Measurements from ENCODE around the gene TOE1.

The TOE1 gene

GRCh38 chr1:45325851-45326506 lies 14.0 kb upstream of the TOE1 start:
- no peak for FAIRE-seq
- no peak for TF ChIP-seq TAF1 (IDR thresholded peaks at IDR 0.05; ENCODE audit: low read depth, low read length)
- no peak for TF ChIP-seq POU2F2 (IDR thresholded peaks at IDR 0.05; ENCODE audit: low read depth, low read length)
- no peak for TF ChIP-seq POLR2AphosphoS5 (IDR thresholded peaks at IDR 0.05; ENCODE audit: low read depth, low read length)
- TF ChIP-seq SPI1 (IDR thresholded peaks at IDR 0.05; ENCODE audit: low read depth, low read length): no peak
- TF ChIP-seq PAX5 (IDR thresholded peaks at IDR 0.05; ENCODE audit: insufficient read depth, low read length, severe bottlenecking): no peak
- TF ChIP-seq POLR2A (IDR thresholded peaks at IDR 0.05; ENCODE audit: low read depth, low read length): no peak
- DNase-seq (ENCODE audit: insufficient read length, low spot score): no peak

- peak; percentile 80; the same call in 1 of the 2 replicates for TF ChIP-seq TAF1 (IDR thresholded peaks at IDR 0.05; ENCODE audit: low read depth, low read length)
- TF ChIP-seq POLR2AphosphoS5 (IDR thresholded peaks at IDR 0.05; ENCODE audit: low read depth, low read length): peak; percentile 82
- peak; percentile 86 for TF ChIP-seq POLR2A (IDR thresholded peaks at IDR 0.05; ENCODE audit: low read depth, low read length)
- peak; percentile 66; the same call in 1 of the 2 replicates for TF ChIP-seq POU2F2 (IDR thresholded peaks at IDR 0.05; ENCODE audit: low read depth, low read length)
- no peak for TF ChIP-seq SPI1 (IDR thresholded peaks at IDR 0.05; ENCODE audit: low read depth, low read length)
- peak; percentile 79 for DNase-seq (ENCODE audit: insufficient read length, low spot score)
- FAIRE-seq: peak; percentile 90
These were observed 13.0 kb upstream of the TOE1 start, which contains the start of gene HPDL for GRCh38 chr1:45326627-45327623. Gene HPDL, plus strand, starts transcription at chr1:45326895. Its CDS starts 254 bp downstream, at chr1:45327149.

GRCh38 chr1:45327644-45328515 lies 12.1 kb upstream of the TOE1 start:
- FAIRE-seq (no peak), DNase-seq (ENCODE audit: insufficient read length, low spot score) (no peak)
- TF ChIP-seq POU2F2 (IDR thresholded peaks at IDR 0.05; ENCODE audit: low read depth, low read length) (no peak), PAX5 (IDR thresholded peaks at IDR 0.05; ENCODE audit: insufficient read depth, low read length, severe bottlenecking) (no peak), POLR2AphosphoS5 (IDR thresholded peaks at IDR 0.05; ENCODE audit: low read depth, low read length) (no peak), POLR2A (IDR thresholded peaks at IDR 0.05; ENCODE audit: low read depth, low read length) (no peak; the same call in 1 of the 2 replicates), SPI1 (IDR thresholded peaks at IDR 0.05; ENCODE audit: low read depth, low read length) (no peak), TAF1 (IDR thresholded peaks at IDR 0.05; ENCODE audit: low read depth, low read length) (no peak)

GRCh38 chr1:45328680-45329079 lies 11.3 kb upstream of the TOE1 start:
- DNase-seq (ENCODE audit: insufficient read length, low spot score): no peak
- FAIRE-seq: no peak
- TF ChIP-seq POU2F2 (IDR thresholded peaks at IDR 0.05; ENCODE audit: low read depth, low read length) (no peak), PAX5 (IDR thresholded peaks at IDR 0.05; ENCODE audit: insufficient read depth, low read length, severe bottlenecking) (no peak), TAF1 (IDR thresholded peaks at IDR 0.05; ENCODE audit: low read depth, low read length) (no peak), POLR2A (IDR thresholded peaks at IDR 0.05; ENCODE audit: low read depth, low read length) (no peak), SPI1 (IDR thresholded peaks at IDR 0.05; ENCODE audit: low read depth, low read length) (no peak), POLR2AphosphoS5 (IDR thresholded peaks at IDR 0.05; ENCODE audit: low read depth, low read length) (no peak)

GRCh38 chr1:45329445-45329844 lies 10.5 kb upstream of the TOE1 start:
- DNase-seq (ENCODE audit: insufficient read length, low spot score) (no peak), FAIRE-seq (no peak)
- no peak for TF ChIP-seq POU2F2 (IDR thresholded peaks at IDR 0.05; ENCODE audit: low read depth, low read length)
- no peak for TF ChIP-seq SPI1 (IDR thresholded peaks at IDR 0.05; ENCODE audit: low read depth, low read length)
- TF ChIP-seq PAX5 (IDR thresholded peaks at IDR 0.05; ENCODE audit: insufficient read depth, low read length, severe bottlenecking): no peak
- no peak for TF ChIP-seq POLR2A (IDR thresholded peaks at IDR 0.05; ENCODE audit: low read depth, low read length)
- no peak for TF ChIP-seq TAF1 (IDR thresholded peaks at IDR 0.05; ENCODE audit: low read depth, low read length)
- TF ChIP-seq POLR2AphosphoS5 (IDR thresholded peaks at IDR 0.05; ENCODE audit: low read depth, low read length): no peak

- DNase-seq (ENCODE audit: insufficient read length, low spot score): no peak
- TF ChIP-seq POU2F2 (IDR thresholded peaks at IDR 0.05; ENCODE audit: low read depth, low read length) (no peak), POLR2A (IDR thresholded peaks at IDR 0.05; ENCODE audit: low read depth, low read length) (no peak), SPI1 (IDR thresholded peaks at IDR 0.05; ENCODE audit: low read depth, low read length) (no peak), POLR2AphosphoS5 (IDR thresholded peaks at IDR 0.05; ENCODE audit: low read depth, low read length) (no peak), PAX5 (IDR thresholded peaks at IDR 0.05; ENCODE audit: insufficient read depth, low read length, severe bottlenecking) (no peak), TAF1 (IDR thresholded peaks at IDR 0.05; ENCODE audit: low read depth, low read length) (no peak)
- no peak for FAIRE-seq
These were observed 8.3 kb upstream of the TOE1 start for GRCh38 chr1:45331436-45332345.

- DNase-seq (ENCODE audit: insufficient read length, low spot score) (no peak), FAIRE-seq (no peak)
- no peak for TF ChIP-seq POU2F2 (IDR thresholded peaks at IDR 0.05; ENCODE audit: low read depth, low read length)
These were observed 7.6 kb upstream of the TOE1 start for GRCh38 chr1:45332346-45332720.
